Activated CD4-positive, alpha-beta T cell treated with anti-CD3 and anti-CD28 coated beads, Interleukin-2, amount 10 ng/mL, durations not matched to agents 24 days and 14 days (primary cell): ENCODE data around the gene PRKCI. TPM values are rescaled to one million over a fixed set of nuclear protein-coding genes. Genes with fewer than 3 reads are reported as not detected.
"Not testable (repeated sequence)": the region's sequence is repeated elsewhere in the genome, so short reads cannot be mapped to it uniquely, and the experiment has no call there.

ENCODE experiments used
- DNase-seq: peaks from one replicate; pipeline ENCODE4 v3.0.0; 2022
- H3K27ac Mint-ChIP-seq: one replicate; pipeline ENCODE4 v1.8.0; 2022; ENCODE audit warnings: mild to moderate bottlenecking, mixed read lengths
- H3K27me3 Mint-ChIP-seq: one replicate; pipeline ENCODE4 v1.8.0; 2022; ENCODE audit warnings: mixed read lengths
- H3K36me3 Mint-ChIP-seq: one replicate; pipeline ENCODE4 v1.8.0; 2022; ENCODE audit warnings: low read depth, mild to moderate bottlenecking, mixed read lengths
- H3K4me1 Mint-ChIP-seq: one replicate; pipeline ENCODE4 v1.8.0; 2021; ENCODE audit warnings: mixed read lengths
- H3K4me3 Mint-ChIP-seq: one replicate; pipeline ENCODE4 v1.8.0; 2022; ENCODE audit warnings: mild to moderate bottlenecking, moderate library complexity, mixed read lengths
- H3K9me3 Mint-ChIP-seq: one replicate; pipeline ENCODE4 v1.8.0; 2021; ENCODE audit warnings: mixed read lengths
- intact Hi-C: fragments of 100-400 bp; cut with micrococcal nuclease; formaldehyde crosslinking; loops from one replicate; pipeline ENCODE4 v1.15.1; 2023
- total RNA-seq: library from RNA; stranded (reverse); gene quantifications from 2 replicates; pipeline ENCODE4 v1.2.3, GENCODE V29; 2022

The PRKCI gene
- 19.7 and 32.3 TPM in 2 replicates for total RNA-seq

DNA sequence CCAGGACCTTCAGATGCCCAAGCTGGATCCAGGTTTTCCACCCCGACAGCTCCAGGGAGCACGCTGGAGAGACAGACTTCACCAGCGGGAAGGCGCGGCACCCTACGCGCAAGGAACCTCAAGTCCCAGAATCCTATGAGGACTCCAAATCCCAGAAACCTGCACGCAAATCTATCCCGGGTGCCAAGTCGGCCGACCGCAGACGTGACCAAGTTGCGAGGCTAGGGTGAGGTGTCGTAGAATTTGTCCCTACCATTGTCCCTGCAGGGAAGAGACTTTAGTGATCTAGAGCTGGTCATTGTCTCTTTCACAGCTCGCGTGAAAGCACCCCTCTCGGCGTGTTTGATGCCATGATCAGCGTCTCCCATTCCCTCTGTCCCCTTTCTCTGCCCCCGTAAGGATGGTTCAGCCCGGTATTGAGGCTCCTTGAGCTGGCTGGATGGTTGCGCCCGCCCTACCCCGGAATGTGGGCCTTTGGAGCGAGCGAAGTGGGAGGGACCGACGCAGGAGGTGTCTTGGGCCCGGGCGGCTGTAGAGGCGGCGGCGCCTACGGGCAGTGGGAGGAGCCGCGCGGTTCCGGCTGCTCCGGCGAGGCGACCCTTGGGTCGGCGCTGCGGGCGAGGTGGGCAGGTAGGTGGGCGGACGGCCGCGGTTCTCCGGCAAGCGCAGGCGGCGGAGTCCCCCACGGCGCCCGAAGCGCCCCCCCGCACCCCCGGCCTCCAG, at the start of gene PRKCI:
TSS of gene PRKCI (plus strand) at position 501 of the 723 bp plus-strand sequence. CDS start 246 bp downstream, outside the sequence.
- peak within 1 kb of the TSS; percentile 89 for H3K4me3 Mint-ChIP-seq
- H3K27me3 Mint-ChIP-seq: peaks cover 4% of the 10 kb centered on the region
- no peaks in the 10 kb centered on the region for H3K36me3 Mint-ChIP-seq
- H3K4me1 Mint-ChIP-seq: peaks cover 23% of the 10 kb centered on the region
- DNase-seq: peak; percentile 96
- H3K27ac Mint-ChIP-seq: peak within 1 kb of the TSS; percentile 94
- no peaks in the 10 kb centered on the region for H3K9me3 Mint-ChIP-seq
- intact Hi-C loops: loop anchor here (1.0 to 5.0 kb wide), 5 partner anchors 35 to 1235 kb away; partner anchors contain the start of genes PHC3 and TERC

- Mint-ChIP-seq H3K36me3 (peaks cover 40% of the 10 kb centered on the region), H3K9me3 (no peaks in the 10 kb centered on the region), H3K4me3 (peak overlapping the region; percentile 78), H3K4me1 (peaks cover 34% of the 10 kb centered on the region), H3K27me3 (no peaks in the 10 kb centered on the region), H3K27ac (peak overlapping the region; percentile 62)
- intact Hi-C loops: no loop called here
- DNase-seq: peak; percentile 88
Observed at GRCh38 chr3:170178651-170179050, 43.6 kb upstream of the PRKCI start.

DNA sequence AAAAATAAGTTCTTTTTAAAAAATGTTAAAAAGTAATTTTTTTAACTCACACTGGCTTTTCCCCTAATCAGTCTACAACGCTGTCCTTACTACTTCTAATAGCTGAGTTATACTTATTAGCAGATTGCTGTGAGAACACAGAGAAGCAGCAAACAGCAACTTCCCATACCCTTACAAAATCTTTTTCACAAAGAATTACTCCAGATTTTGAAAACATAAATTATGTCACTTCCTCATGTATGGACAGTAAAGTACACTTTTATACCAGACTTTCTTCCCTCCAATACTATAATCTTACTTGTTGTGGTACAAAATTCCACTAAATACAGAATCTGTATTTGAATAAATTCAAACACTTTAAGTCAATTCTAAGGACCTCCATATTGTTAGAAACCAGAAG, 42.8 kb upstream of the PRKCI start:
- Mint-ChIP-seq H3K27ac (peak overlapping the region; percentile 100), H3K36me3 (peaks cover 36% of the 10 kb centered on the region), H3K4me3 (peak overlapping the region; percentile 98), H3K9me3 (no peaks in the 10 kb centered on the region), H3K27me3 (no peaks in the 10 kb centered on the region), H3K4me1 (peaks cover 32% of the 10 kb centered on the region)
- DNase-seq: peak; percentile 25
- intact Hi-C loops: no loop called here

GRCh38 chr3:170180079-170180907, 41.9 kb upstream of the PRKCI start:
- intact Hi-C loops: loop anchor here (1.0 to 5.0 kb wide), 6 partner anchors 9 to 415 kb away; partner anchors contain the start of genes GPR160, MYNN and TERC
- Mint-ChIP-seq H3K36me3 (peaks cover 30% of the 10 kb centered on the region), H3K9me3 (no peaks in the 10 kb centered on the region), H3K4me3 (peak overlapping the region; percentile 98), H3K4me1 (peaks cover 25% of the 10 kb centered on the region), H3K27me3 (no peaks in the 10 kb centered on the region), H3K27ac (peak overlapping the region; percentile 100)
- DNase-seq: peak; percentile 65

DNA sequence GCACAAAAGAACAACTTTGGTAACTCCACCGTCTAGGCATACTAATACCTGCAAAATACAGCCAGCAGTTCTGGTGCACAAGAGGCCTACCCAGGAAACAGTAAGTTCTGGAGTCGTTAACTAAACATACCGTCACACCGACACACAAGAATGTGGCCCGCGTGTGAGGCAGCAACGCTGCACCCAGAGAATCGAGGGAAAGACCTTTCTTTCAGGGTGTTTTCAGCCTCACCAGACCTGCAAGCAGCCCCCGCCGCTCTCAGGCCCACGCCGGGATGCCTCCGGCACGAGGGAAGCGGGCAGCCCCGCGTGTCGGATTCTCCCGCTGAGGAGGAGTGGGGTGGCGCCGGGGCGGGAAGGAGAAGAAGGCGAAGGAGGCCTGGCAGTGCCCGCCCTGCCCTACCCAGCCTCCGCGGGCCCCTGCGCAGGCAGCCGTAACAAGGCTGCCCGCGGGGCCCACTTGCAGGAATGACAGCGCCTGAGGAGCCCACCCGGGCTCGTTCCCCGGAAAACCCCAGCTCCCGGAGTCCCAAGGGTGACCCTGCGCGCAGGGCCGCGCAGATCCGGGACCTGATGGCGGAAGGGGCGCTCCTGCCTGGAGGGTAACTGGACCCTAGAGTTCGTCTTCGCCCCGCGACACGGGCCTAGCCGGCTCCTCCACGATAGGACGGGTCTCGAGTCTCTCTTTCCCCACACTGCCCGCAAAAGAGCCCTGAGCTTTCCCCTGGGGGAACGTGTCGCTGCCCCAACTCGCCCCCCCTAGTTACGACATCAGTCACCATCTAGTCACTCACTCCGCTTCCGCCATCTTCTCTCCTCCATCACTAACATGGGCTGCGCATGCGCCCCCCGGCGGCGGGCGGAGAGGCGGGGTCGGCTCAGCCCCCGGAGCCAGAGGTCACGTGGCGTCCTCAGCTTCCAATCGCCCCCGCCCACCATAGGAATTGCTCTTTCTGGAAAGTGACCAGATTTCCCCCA, 41.0 kb upstream of the PRKCI start, which contains the start of gene PHC3:
TSS of gene PHC3 (minus strand) at position 826 of the 978 bp plus-strand sequence. CDS start at position 808, 18 bp downstream.
- H3K4me1 Mint-ChIP-seq: peaks cover 24% of the 10 kb centered on the region
- H3K36me3 Mint-ChIP-seq: peaks cover 27% of the 10 kb centered on the region
- H3K27me3 Mint-ChIP-seq: no peaks in the 10 kb centered on the region
- peak within 1 kb of the TSS; percentile 98 for H3K4me3 Mint-ChIP-seq
- peak within 1 kb of the TSS; percentile 100 for H3K27ac Mint-ChIP-seq
- peak; percentile 97 for DNase-seq
- H3K9me3 Mint-ChIP-seq: no peaks in the 10 kb centered on the region
- intact Hi-C loops: loop anchor here (1.0 to 5.0 kb wide), 10 partner anchors 10 to 688 kb away; partner anchors contain the start of genes GPR160, MYNN, PRKCI and SKIL

DNA sequence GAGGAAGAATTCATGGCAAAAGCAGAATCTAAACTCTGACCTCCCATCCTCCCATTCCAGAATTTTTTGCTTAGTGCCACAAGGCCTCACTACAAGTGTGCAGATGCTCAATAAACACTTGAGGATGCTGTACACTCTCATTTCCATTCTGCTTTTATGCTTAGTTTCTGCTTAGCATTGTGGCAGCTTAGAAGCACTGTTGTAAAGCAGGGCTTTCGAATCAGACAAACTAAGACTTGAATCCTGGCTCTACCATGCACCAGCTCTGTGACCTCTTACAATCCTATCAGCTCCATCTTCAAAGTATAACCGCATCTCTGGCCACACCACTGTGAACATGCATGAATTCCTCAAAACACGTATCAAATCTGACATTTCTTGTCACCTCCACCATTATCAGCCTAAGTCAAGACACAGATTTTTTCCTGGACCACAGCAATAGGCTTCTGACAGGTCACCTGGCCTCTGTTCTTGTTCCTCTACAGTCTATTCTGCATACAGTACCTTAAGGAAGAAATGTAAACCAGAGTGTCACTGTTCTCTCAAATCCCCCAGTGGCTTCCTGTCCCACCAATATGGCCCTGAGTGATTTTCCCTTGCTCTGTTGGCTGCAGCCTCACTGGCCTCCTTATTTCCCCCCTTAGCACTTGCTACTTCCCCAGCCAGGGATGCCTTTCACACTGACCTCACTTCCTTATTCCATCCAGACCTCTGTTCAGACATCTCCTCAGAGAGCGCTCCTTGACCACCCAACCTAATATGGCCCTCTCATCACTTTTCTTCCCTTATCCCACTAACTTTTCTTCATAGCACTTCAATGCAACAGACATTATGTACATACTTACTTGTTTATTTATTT, 32.6 kb upstream of the PRKCI start:
- Mint-ChIP-seq H3K4me1 (peaks cover 12% of the 10 kb centered on the region), H3K27me3 (peaks cover 12% of the 10 kb centered on the region), H3K36me3 (no peaks in the 10 kb centered on the region), H3K9me3 (no peaks in the 10 kb centered on the region), H3K4me3 (no peak overlapping the region), H3K27ac (no peak overlapping the region)
- DNase-seq: no peak
- intact Hi-C loops: loop anchor here (1.0 to 5.0 kb wide), 2 partner anchors 223 to 623 kb away; no protein-coding TSS in a partner anchor

DNA sequence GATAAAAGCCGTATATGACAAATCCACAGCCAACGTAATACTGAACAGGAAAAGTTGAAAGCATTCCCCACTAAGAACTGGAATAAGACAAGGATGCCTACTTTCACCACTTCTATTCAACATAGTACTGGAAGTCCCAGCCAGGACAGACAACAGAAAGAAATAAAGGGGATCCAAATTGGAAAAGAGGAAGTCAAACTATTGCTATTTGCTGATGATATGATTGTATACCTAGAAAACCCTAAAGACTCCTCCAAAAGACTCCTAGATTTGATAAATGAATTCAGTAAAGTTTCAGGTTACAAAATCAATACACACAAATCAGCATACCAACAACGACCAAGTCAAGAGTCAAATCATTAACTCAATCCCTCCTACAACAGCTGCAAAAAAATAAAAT, 26.5 kb upstream of the PRKCI start:
- DNase-seq, H3K4me1 Mint-ChIP-seq: not testable (repeated sequence)

GRCh38 chr3:170196833-170197232, 25.4 kb upstream of the PRKCI start:
- Mint-ChIP-seq H3K27me3 (peaks cover 46% of the 10 kb centered on the region), H3K36me3 (no peaks in the 10 kb centered on the region), H3K4me1 (peaks cover 2% of the 10 kb centered on the region), H3K9me3 (no peaks in the 10 kb centered on the region), H3K27ac (no peak overlapping the region), H3K4me3 (no peak overlapping the region)
- intact Hi-C loops: no loop called here
- no peak for DNase-seq

More for the DNA sequence above, 26.5 kb upstream of the PRKCI start:
- H3K27me3 Mint-ChIP-seq: peaks cover 44% of the 10 kb centered on the region
- intact Hi-C loops, H3K27ac Mint-ChIP-seq, H3K4me3 Mint-ChIP-seq, H3K9me3 Mint-ChIP-seq, H3K36me3 Mint-ChIP-seq: not testable (repeated sequence)

- intact Hi-C loops: no loop called here
- H3K4me3 Mint-ChIP-seq: no peak overlapping the region
- no peaks in the 10 kb centered on the region for H3K9me3 Mint-ChIP-seq
- H3K36me3 Mint-ChIP-seq: no peaks in the 10 kb centered on the region
- peaks cover 29% of the 10 kb centered on the region for H3K27me3 Mint-ChIP-seq
- DNase-seq: no peak
- peaks cover 4% of the 10 kb centered on the region for H3K4me1 Mint-ChIP-seq
- H3K27ac Mint-ChIP-seq: no peak overlapping the region
Observed at GRCh38 chr3:170200987-170201386, 21.2 kb upstream of the PRKCI start.

GRCh38 chr3:170201527-170201926, 20.7 kb upstream of the PRKCI start:
- Mint-ChIP-seq H3K9me3 (no peaks in the 10 kb centered on the region), H3K27me3 (peaks cover 27% of the 10 kb centered on the region), H3K27ac (no peak overlapping the region), H3K36me3 (no peaks in the 10 kb centered on the region), H3K4me3 (no peak overlapping the region), H3K4me1 (peaks cover 4% of the 10 kb centered on the region)
- intact Hi-C loops: no loop called here
- DNase-seq: no peak

- peaks cover 4% of the 10 kb centered on the region for H3K4me1 Mint-ChIP-seq
- no peak overlapping the region for H3K4me3 Mint-ChIP-seq
- no peaks in the 10 kb centered on the region for H3K9me3 Mint-ChIP-seq
- DNase-seq: no peak
- no peak overlapping the region for H3K27ac Mint-ChIP-seq
- peaks cover 24% of the 10 kb centered on the region for H3K27me3 Mint-ChIP-seq
- intact Hi-C loops: no loop called here
- no peaks in the 10 kb centered on the region for H3K36me3 Mint-ChIP-seq
Observed at GRCh38 chr3:170203457-170203856, 18.8 kb upstream of the PRKCI start.

DNA sequence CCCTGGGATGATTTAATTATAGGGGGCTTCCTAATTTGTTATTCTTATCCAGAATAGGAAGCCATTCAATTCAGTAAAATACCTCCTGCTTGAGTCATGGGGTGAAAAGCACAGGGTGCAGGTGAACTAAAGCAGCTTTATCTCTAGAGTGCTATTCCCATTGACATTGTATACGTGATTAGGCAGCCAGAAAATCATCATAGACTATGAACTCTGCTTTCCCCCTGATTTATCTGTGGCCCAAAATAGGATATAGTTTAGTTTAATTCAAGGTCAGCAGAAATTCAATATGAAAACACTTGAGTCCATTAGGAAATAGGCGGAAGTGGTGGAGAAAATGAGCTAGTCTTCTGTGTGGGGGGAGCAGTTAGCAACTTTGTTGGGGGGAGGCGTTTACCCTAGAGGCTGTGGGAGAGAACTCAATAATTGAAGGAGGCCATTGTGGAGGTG, 18.2 kb upstream of the PRKCI start:
- Mint-ChIP-seq H3K36me3 (no peaks in the 10 kb centered on the region), H3K4me3 (no peak overlapping the region), H3K9me3 (no peaks in the 10 kb centered on the region), H3K27me3 (peaks cover 21% of the 10 kb centered on the region), H3K27ac (no peak overlapping the region), H3K4me1 (peaks cover 4% of the 10 kb centered on the region)
- no peak for DNase-seq
- intact Hi-C loops: no loop called here
